Measurements from ENCODE around the gene MERTK. TPM values are rescaled to one million over a fixed set of nuclear protein-coding genes. Genes with fewer than 3 reads are reported as not detected.

The MERTK gene
- total and polyA plus RNA-seq, 9 donors: 8.3 to 21.9 (median 13.7) TPM

DNA sequence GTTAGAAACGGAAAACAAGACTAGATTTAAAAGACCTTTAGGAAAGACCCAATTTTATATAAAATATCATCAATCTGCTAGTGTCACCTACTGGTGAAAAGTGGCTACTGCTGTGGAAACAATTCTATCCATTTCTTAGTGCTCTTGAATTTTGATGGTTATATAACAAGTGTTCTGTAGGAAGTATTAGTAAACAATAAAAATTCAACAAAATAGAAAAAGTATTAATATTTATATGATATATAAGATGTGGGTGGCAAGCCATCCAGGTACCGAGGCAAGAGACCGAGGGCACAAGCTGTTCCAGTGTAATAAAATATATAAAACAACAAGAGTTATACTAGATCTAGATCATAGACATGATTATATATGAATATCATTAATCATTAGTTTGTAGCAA, 150.5 kb downstream of the MERTK start:
- intact Hi-C loops (cut with DNase I): loop anchor here (2.0 to 5.0 kb wide), 3 partner anchors 152 to 162 kb away; partner anchors contain the start of gene MERTK (in 2 of the 4)
- Histone ChIP-seq H3K4me3 (no peak overlapping the region), H3K27me3 (no peaks in the 10 kb centered on the region), H3K9me3 (no peaks in the 10 kb centered on the region), H3K27ac (no peak overlapping the region), H3K4me1 (ENCODE audit: insufficient read depth) (peaks cover 2% of the 10 kb centered on the region), H3K36me3 (no peaks in the 10 kb centered on the region)
- 8 to 19% (median 19%) methylated on average over 3 of the region's 3 CpGs for WGBS, 3 donors
- DNase-seq: peak in 1 of 5 donors; percentile 45
- TF ChIP-seq POLR2A (IDR thresholded peaks at IDR 0.05): no peak
- TF ChIP-seq, protein P1, sequence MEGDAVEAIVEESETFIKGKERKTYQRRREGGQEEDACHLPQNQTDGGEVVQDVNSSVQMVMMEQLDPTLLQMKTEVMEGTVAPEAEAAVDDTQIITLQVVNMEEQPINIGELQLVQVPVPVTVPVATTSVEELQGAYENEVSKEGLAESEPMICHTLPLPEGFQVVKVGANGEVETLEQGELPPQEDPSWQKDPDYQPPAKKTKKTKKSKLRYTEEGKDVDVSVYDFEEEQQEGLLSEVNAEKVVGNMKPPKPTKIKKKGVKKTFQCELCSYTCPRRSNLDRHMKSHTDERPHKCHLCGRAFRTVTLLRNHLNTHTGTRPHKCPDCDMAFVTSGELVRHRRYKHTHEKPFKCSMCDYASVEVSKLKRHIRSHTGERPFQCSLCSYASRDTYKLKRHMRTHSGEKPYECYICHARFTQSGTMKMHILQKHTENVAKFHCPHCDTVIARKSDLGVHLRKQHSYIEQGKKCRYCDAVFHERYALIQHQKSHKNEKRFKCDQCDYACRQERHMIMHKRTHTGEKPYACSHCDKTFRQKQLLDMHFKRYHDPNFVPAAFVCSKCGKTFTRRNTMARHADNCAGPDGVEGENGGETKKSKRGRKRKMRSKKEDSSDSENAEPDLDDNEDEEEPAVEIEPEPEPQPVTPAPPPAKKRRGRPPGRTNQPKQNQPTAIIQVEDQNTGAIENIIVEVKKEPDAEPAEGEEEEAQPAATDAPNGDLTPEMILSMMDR (IDR thresholded peaks at IDR 0.05): peak; percentile 78 to 84 (median 80)

GRCh38 chr2:112050316-112050715, 151.9 kb downstream of the MERTK start:
- no peak for TF ChIP-seq EP300 (IDR thresholded peaks at IDR 0.05)
- TF ChIP-seq, protein P1 (IDR thresholded peaks at IDR 0.05): no peak
- no peak for TF ChIP-seq POLR2A (IDR thresholded peaks at IDR 0.05)
- intact Hi-C loops (cut with DNase I): loop anchor here in 1 of 4 donors (10.0 kb wide), 1 partner anchor 204 kb away; the partner anchor contains the start of gene ZC3H8
- 73 to 92% (median 75%) methylated on average over 1 of the region's 1 CpG for WGBS, 3 donors

DNA sequence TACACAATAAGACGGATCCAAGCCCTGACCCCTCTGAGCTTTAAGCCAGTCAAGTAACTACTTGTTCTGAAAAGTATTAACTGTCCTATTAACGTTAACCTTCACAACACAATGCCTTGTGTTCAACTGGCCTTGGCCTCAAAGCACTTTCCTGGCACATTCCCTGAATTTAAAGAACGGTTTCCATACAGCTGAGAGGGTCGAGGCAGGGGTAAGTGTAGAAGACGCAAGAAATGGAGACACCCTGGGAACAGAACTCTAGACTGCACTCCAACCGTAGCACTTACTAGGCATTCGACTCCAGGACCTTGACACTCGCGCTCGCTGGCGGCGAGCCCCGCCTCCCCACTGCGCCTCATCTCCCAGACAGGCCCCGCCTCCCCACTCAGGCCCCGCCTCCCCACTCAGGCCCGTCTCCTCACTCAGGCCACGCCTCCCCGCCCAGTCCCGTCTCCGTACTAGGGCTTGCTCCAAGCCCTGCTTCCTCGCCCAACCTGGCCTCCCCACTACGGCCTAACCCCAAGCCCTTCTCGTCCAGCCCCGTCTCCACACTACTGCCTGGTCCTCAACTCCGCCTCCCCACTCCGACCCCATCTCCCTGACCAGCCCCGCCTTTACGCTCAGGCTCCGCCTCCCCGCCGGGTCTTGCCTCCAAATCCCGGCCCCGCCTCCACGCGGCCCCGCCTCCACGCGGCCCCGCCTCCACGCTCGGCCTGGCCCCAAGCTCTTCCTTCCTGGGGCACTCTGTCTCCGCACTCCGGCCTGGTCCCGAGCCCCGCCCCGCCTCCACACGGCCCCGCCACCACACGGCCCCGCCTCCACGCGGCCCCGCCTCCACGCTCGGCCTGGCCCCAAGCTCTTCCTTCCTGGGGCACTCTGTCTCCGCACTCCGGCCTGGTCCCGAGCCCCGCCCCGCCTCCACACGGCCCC, 155.8 kb downstream of the MERTK start:
- Histone ChIP-seq H3K4me3 (peak overlapping the region; percentile 57), H3K4me1 (ENCODE audit: insufficient read depth) (peaks cover 8% of the 10 kb centered on the region), H3K27ac (peak overlapping the region; percentile 70 to 93), H3K9me3 (no peaks in the 10 kb centered on the region), H3K27me3 (no peaks in the 10 kb centered on the region), H3K36me3 (no peaks in the 10 kb centered on the region)
- DNase-seq: peak; percentile 99 to 100 (median 99)
- intact Hi-C loops (cut with DNase I): loop anchor here in 1 of 4 donors (10.0 kb wide), 1 partner anchor 201 kb away; the partner anchor contains the start of gene ZC3H8
- 0 to 1% (median 1%) methylated on average over 33 to 61 of the region's 62 CpGs for WGBS, 3 donors
- TF ChIP-seq EP300 (IDR thresholded peaks at IDR 0.05) (no peak), POLR2A (IDR thresholded peaks at IDR 0.05) (no peak)
- TF ChIP-seq, protein P1 (IDR thresholded peaks at IDR 0.05): no peak

More at GRCh38 chr2:112050316-112050715, 151.9 kb downstream of the MERTK start:
- DNase-seq: no peak
- no peaks in the 10 kb centered on the region for H3K36me3 ChIP-seq
- H3K27me3 ChIP-seq: no peaks in the 10 kb centered on the region
- no peak overlapping the region for H3K27ac ChIP-seq
- no peaks in the 10 kb centered on the region for H3K9me3 ChIP-seq
- H3K4me1 ChIP-seq (ENCODE audit: insufficient read depth): peaks cover 2% of the 10 kb centered on the region
- no peak overlapping the region for H3K4me3 ChIP-seq

DNA sequence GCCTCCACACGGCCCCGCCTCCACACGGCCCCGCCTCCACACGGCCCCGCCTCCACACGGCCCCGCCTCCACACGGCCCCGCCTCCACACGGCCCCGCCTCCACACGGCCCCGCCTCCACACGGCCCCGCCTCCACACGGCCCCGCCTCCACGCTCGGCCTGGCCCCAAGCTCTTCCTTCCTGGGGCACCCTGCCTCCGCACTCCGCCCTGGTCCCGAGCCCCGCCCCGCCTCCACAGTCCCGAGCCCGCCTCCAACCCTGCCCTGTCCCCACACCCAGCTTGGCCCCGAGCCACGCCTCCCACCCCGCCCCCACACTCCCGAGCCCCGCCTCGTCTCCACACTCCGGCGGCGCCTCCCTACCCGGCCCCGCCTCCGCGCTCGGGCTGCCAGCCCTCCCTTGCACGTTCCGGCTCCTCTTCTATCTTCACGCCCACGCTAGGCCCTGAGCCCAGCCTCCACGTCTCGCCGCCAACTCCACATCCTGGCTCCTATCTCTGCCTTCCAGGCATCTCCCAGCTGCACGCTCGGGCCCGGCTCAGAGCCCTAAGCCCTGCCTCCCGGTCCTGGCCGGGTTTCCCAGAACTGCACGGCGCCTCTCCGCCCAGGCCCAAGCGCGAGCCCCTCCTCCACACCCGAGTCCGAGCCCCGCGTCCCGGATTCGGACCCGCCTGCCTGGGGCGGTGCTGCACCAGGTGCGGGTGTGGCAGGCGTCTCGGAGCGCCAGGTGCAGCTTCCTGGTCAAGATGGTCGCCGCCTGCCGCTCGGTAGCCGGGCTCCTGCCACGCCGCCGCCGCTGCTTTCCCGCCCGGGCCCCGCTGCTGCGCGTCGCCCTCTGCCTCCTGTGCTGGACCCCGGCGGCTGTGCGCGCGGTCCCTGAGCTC, 156.7 kb downstream of the MERTK start, which contains the start of gene TMEM87B:
TSS of gene TMEM87B (plus strand) at position 423 of the 883 bp plus-strand sequence. CDS start at position 746, 323 bp downstream.
- H3K27ac ChIP-seq: peak within 1 kb of the TSS; percentile 70 to 94
- intact Hi-C loops (cut with DNase I): loop anchor here in 1 of 4 donors (10.0 kb wide), 1 partner anchor 200 kb away; the partner anchor contains the start of gene ZC3H8
- H3K4me1 ChIP-seq (ENCODE audit: insufficient read depth): peaks cover 8% of the 10 kb centered on the region
- no peaks in the 10 kb centered on the region for H3K36me3 ChIP-seq
- peak within 1 kb of the TSS; percentile 86 for H3K4me3 ChIP-seq
- no peaks in the 10 kb centered on the region for H3K27me3 ChIP-seq
- TF ChIP-seq EP300 (IDR thresholded peaks at IDR 0.05) (no peak), POLR2A (IDR thresholded peaks at IDR 0.05) (peak; percentile 49)
- WGBS, 3 donors: 0 to 1% (median 0%) methylated on average over 58 to 81 of the region's 90 CpGs
- H3K9me3 ChIP-seq: no peaks in the 10 kb centered on the region
- DNase-seq: peak; percentile 98 to 100 (median 99)

Data from ovary (tissue), 9 donors.